Pancreas (tissue), 10 donors: ENCODE data around the gene FHDC1. TPM values are rescaled to one million over a fixed set of nuclear protein-coding genes. Genes with fewer than 3 reads are reported as not detected.

Experiments
- ATAC-seq, 4 donors: fragments of 200-7000 bp; cut with Tn5 transposase; one replicate each; pipeline versions ENCODE4 v1.8.0 to v1.9.1; 2020; ENCODE audit warnings: mild to moderate bottlenecking in 4 of 4, moderate library complexity in 4 of 4
- DNase-seq, 6 donors: peaks; one replicate each; pipeline ENCODE4 v3.0.0-alpha.2; 2020
- FAIRE-seq: peaks from 2 replicates; lab custom pipeline; 2012; peaks lifted over from hg19 to GRCh38; lab: Jason Lieb, UNC
- H3K27ac ChIP-seq, 4 donors: fragments of 200-600 bp; sonication (generic); 1 replicate in 3 of 4; 2 replicates in 1 of 4; pipeline versions ENCODE4 v1.5.0 to v1.8.0; 2020
- H3K27me3 ChIP-seq, 4 donors: fragments of 200-600 bp; one replicate each; pipeline ENCODE4 v1.8.0; 2021
- H3K36me3 ChIP-seq, 3 donors: fragments of 200-600 bp; sonication (generic) in 1 of 3; one replicate each; pipeline versions ENCODE4 v1.5.0 to v1.8.0; 2020 to 2021
- H3K4me1 ChIP-seq, 3 donors: fragments of 200-600 bp; one replicate each; pipeline ENCODE4 v1.8.0; 2021
- H3K4me3 ChIP-seq, 4 donors: fragments of 200-600 bp; sonication (generic) in 2 of 4; one replicate each; pipeline versions ENCODE4 v1.5.0 to v1.8.0; 2020 to 2021
- H3K9me3 ChIP-seq, 4 donors: fragments of 200-600 bp; one replicate each; pipeline ENCODE4 v1.8.0; 2021
- CTCF ChIP-seq, 4 donors: fragments of 200-600 bp; sonication (generic) in 3 of 4; IDR thresholded peaks; one replicate each; pipeline versions ENCODE4 v1.5.0 to v1.8.0; 2021; ENCODE audit warnings: antibody characterized with exemption in 4 of 4
- WGBS, 2 donors: extraction: QIAGEN DNeasy Blood & Tissue Kit; methylation state at CpG; one replicate each; pipeline ENCODE4 v1.1.7; 2013; 5-methylcytosine and 5-hydroxymethylcytosine counted together
- intact Hi-C, 3 donors: fragments of 100-400 bp; cut with DNase I; formaldehyde crosslinking; loops; one replicate each; pipeline versions ENCODE4 v1.11.1 to v1.14.2; 2022
- polyA plus RNA-seq, 2 donors: library from polyadenylated mRNA; stranded (reverse); fragments of 200-250 nt; gene quantifications; one replicate each; pipeline ENCODE4 v1.2.3, GENCODE V29; 2013
- total RNA-seq, 6 donors: library from RNA; stranded (reverse); fragmentation: NEBNext Ultra II Directional in 4 of 6; extraction: Animal tissue kit (Norgen Biotek cat#: 25700) in 4 of 6; gene quantifications; one replicate each; pipeline versions ENCODE4 v1.2.1 to v1.2.4, GENCODE V29; 2021 to 2023
- donor health status: healthy with polysubstance abuse.
- donor health status: DM: no; HTN: no; CAD: no; lungs with moderate emphysema.
- donor health status: DM: no; HTN: no; CAD: no.
- donor health status: control.
- donor health status: control.
- donor health status: Bipolar disorder and iron deficiency.
- donor health status: DM: yes; HTN: yes; CAD: no.
- donor health status: DM: no; HTN: no; CAD: no.
- donor health status: DM: no; HTN: no; CAD: no.
- donor health status: DM: yes; HTN: yes; CAD: no.

FHDC1 gene
- total and polyA plus RNA-seq, 8 donors, result 0.68 to 1.5 (median 1.0) TPM

GRCh38 chr4:152983774-152984411, 47.8 kb downstream of the FHDC1 start:
- intact Hi-C loops, result no loop called here

GRCh38 chr4:152988721-152989553, 52.8 kb downstream of the FHDC1 start:
- DNase-seq (no peak), FAIRE-seq (no peak), ATAC-seq (no peak)
- TF ChIP-seq CTCF (IDR thresholded peaks at IDR 0.05), result no peak
- 86 to 89% methylated on average over 4 of the region's 4 CpGs for WGBS, 2 donors
- Histone ChIP-seq H3K9me3 (no peaks in the 10 kb centered on the region), H3K27ac (no peak overlapping the region), H3K36me3 (no peaks in the 10 kb centered on the region), H3K4me1 (no peaks in the 10 kb centered on the region), H3K4me3 (no peak overlapping the region), H3K27me3 (no peaks in the 10 kb centered on the region)
- intact Hi-C loops, result no loop called here

More at GRCh38 chr4:152983774-152984411, 47.8 kb downstream of the FHDC1 start:
- no peak for FAIRE-seq
- H3K36me3 ChIP-seq, result no peaks in the 10 kb centered on the region
- ATAC-seq, result no peak
- no peaks in the 10 kb centered on the region for H3K9me3 ChIP-seq
- H3K4me3 ChIP-seq, result no peak overlapping the region
- 61 to 67% methylated on average over 6 of the region's 6 CpGs for WGBS, 2 donors
- no peak overlapping the region for H3K27ac ChIP-seq
- TF ChIP-seq CTCF (IDR thresholded peaks at IDR 0.05), result no peak
- no peaks in the 10 kb centered on the region for H3K4me1 ChIP-seq
- H3K27me3 ChIP-seq, result no peaks in the 10 kb centered on the region
- DNase-seq, result no peak

- TF ChIP-seq CTCF (IDR thresholded peaks at IDR 0.05), result no peak
- no peak for FAIRE-seq
- Histone ChIP-seq H3K4me1 (no peaks in the 10 kb centered on the region), H3K27ac (no peak overlapping the region), H3K4me3 (no peak overlapping the region), H3K27me3 (no peaks in the 10 kb centered on the region), H3K36me3 (no peaks in the 10 kb centered on the region), H3K9me3 (no peaks in the 10 kb centered on the region)
- intact Hi-C loops, result no loop called here
- no peak for ATAC-seq
- WGBS, 2 donors, result 72 to 85% methylated on average over 3 of the region's 3 CpGs
- no peak for DNase-seq
Measured at GRCh38 chr4:152989554-152989970, 53.4 kb downstream of the FHDC1 start.

GRCh38 chr4:152990471-152991131, 54.5 kb downstream of the FHDC1 start:
- ATAC-seq, result no peak
- Histone ChIP-seq H3K4me3 (no peak overlapping the region), H3K27me3 (no peaks in the 10 kb centered on the region), H3K27ac (no peak overlapping the region), H3K9me3 (no peaks in the 10 kb centered on the region), H3K4me1 (no peaks in the 10 kb centered on the region), H3K36me3 (no peaks in the 10 kb centered on the region)
- TF ChIP-seq CTCF (IDR thresholded peaks at IDR 0.05), result no peak
- FAIRE-seq, result no peak
- DNase-seq, result no peak
- intact Hi-C loops, result no loop called here
- 83% methylated on average over 8 of the region's 8 CpGs for WGBS, 2 donors
